ENCODE results near the gene STON1.
"Not testable (repeated sequence)": the region's sequence is repeated elsewhere in the genome, so short reads cannot be mapped to it uniquely, and the experiment has no call there.

Gene STON1

DNA sequence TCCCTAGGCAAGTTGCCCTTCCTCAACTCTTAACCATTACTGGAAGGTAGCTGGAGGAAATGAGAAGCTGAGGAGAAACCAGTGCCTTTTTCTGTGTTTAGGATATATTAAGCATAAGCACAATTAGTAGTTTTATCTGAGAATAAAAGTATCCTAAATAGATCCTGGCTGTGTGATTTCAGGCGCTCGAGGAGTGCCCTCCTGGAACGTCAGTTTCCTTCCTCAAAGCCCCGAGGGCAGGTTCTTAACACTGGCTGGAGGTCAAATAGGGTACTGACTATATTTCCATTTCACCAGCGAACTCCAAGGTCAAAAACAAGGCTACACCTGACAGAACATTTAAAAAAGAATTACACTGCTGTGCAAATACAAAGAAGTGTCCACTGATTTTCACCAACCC is 1.5 kb upstream of the STON1 start:
- DNase-seq (ENCODE audit: low read depth in 1 of 2, low spot score in 1 of 2) = no peak

DNA sequence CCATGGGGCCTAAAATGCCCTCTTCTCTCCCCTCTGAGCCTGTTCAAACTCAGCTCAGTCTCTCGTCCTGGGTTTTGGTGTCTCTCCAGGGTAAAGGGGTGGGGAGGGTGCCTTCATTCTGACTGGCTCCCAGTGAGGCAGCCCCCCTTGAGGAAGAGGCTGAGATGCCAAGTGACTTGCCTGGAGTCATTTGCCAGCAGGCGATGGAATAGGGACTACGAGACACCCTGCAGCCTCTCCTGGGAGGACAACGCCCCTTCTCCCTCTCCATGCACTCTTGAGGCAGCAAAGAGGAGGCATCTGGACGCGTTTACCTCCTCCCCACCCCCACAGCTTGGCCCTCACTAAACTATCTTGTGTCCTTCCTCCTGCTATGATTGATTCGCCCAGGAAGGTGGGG is 760 bp upstream of the STON1 start:
- DNase-seq (ENCODE audit: low read depth in 1 of 2, low spot score in 1 of 2) = no peak

DNA sequence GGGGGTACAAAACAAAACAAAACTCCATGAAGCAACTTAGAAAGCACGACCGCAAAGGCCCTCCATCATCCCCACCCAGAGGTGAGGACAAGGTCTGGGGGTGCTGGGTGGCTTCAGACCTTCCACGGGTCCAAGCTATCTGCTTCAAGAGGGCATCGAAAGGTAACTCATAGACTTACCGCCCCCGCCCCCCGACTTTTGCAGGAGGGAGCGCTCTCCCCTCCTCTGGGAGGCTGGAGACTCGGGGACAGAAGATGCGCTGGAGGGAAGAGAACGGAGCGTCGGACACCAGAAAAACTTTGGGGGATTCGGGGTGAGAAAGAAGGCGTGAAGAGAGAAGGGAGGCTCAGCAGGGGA is 300 bp upstream of the STON1 start:
- DNase-seq (ENCODE audit: low read depth in 1 of 2, low spot score in 1 of 2) = no peak

DNA sequence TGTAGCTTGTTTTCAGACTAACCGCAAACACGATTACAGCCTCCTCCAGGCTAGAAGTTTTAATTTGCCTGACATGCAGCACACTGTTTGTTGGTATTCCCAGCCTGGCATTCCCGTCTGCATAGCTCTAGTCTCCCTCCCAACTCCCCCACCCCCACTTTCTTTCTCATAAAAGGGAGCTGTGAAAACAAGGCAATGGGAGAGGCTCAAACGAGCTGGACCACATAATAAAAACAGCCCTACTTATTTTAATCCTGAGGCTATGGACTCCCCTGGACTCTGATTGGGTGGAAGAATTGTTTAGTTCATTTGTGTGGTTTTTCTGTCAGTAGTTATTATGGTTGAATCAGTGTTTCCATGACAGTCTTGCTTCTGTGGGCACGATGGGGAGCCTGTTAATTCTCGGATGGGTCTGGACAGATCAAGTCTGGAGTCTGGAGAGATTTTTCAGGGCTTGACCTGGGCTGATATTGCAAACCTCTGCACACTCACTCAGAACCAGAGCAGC is 1.2 kb downstream of the STON1 start:
- DNase-seq (ENCODE audit: low read depth in 1 of 2, low spot score in 1 of 2) = no peak

DNA sequence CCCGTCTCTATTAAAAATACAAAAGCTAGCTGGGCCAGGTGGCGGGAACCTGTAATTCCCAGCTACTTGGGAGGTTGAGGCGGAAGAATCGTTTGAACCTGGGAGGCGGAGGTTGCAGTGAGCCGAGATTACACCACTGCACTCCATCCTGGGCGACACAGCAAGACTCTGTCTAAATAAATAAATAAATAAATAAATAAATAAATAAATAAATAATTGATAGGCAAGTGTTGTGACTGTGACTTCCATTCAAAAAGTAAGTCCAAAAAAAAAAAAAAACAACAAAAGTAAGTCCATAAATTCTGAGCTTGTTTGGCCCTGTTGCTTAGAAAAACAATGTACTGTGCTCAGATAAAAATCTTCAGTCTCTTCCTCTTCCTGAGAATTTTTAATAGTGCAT is 2.2 kb downstream of the STON1 start:
- no peak for DNase-seq (ENCODE audit: low read depth in 1 of 2, low spot score in 1 of 2)

DNA sequence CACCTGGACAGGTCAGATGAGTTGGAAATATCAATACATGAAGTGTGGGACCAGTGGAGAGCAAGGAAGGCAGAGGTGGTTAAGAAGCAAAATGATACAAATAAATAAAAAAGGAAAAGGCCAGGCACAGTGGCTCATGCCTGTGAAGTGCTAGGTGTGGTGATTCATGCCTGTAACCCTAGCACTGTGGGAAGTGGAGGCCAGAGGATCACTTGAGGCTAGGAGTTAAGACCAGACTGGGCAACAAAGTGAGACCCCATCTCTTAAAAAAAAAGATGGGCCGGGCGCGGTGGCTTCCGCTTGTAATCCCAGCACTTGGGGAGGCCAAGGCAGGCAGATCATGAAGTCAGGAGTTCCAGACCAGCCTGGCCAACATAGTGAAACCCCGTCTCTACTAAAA is 2.9 kb downstream of the STON1 start:
- no peak for DNase-seq (ENCODE audit: low read depth in 1 of 2, low spot score in 1 of 2)

DNA sequence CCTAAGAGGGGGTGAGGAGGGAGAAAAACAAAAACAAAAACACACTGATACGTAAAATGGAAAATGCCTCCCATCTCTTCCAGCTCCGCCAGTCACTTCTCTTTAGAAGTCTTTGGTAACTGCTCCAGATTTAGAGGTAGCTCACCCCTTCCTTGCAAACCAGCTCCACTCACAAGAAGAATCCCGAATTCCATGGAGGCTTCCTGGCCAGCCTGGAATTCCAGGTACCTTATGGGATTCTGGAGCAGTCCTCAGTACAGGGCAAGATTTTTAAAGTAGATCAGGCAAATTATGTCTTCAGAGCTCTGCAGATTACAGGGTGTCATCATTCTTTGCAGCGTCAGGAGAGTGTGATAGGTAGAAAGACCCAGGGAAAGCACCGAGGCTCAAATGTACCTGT is 4.8 kb downstream of the STON1 start:
- no peak for DNase-seq (ENCODE audit: low read depth in 1 of 2, low spot score in 1 of 2)

DNA sequence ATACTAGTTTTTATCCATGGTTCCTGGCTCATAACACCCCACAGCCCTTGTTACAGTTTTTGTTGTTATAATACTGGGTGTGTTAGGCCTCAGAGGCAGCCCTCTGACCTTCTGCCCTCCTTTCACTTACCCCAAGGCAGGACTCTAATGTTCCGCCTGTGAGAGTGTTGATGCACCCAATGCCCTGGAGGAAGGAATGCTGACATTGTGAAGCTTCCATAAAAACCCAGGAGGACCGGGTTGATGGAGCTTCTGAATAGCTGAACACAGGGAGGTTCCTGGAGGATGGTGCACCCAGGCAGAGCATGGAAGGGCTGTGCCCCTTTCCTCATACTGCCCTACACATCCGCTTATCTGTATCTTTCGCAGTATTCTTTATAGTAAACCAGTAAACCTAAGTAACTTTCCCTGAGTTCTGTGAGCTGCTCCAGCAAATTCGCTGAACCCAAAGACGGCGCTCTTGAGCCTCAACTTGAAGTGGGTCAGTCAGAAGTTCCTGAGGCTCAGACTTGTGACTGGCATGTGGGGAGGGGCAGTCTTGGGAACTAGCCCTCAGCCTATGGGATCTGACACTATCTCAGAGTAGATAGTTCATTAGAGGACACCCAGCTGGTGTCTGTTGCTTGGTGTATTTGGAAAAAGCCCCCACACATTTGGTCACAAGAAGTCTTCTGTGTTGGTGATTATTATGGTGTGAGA is 10.4 kb downstream of the STON1 start:
- no peak for DNase-seq (ENCODE audit: low read depth in 1 of 2, low spot score in 1 of 2)

DNA sequence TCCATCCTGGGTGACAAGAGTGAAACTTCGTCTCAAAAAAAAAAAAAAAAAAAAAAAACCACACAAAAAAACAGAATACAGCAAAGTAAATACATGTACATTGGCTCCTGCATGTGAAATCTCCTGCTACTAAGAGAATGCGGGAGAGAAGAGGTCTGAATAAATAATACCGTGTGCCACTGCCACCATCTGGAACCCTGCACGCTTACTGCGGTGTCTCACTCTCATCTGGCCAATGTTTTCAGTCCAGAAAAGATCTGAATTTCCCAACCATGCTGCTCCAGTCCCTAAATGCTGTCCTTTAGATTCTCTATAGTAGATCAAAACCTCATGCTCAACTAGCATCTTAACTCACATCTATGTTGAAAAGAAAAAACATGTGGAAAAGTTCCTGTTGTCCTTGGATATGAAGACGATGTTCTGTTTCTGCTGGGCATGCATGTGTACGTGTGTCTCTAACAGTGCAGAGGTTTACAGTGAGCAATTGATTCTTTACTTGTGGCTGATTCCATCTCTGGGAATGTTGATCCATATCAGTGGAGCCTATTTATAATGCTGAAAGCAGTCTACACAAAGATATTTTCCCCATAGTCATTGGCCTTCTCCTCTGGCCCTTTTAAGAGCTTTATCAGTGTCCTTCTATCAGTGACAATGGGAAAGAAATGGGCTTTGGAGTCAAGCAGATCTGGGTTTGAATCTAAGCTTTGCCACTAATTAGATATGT is 11.9 kb downstream of the STON1 start:
- DNase-seq (ENCODE audit: low read depth in 1 of 2, low spot score in 1 of 2) = no peak

DNA sequence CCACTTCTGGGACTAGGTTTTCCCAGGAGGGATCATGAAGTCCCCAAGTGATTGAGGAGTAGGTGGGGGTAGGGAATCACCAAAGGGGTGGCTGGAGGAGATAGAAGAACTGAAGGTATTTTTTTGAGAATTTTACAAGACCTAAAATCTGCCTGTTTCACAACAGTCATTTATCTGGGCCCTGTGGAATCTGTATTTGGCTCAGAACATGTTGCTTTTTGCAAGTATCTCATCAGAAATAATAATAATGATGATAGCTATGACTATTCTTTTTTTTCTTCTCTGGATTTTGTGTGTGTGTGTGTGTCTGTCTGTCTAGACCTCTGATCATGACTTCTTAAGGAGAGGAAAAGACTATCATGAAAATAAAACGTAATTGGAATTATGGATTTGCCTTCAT is 13.9 kb downstream of the STON1 start:
- no peak for DNase-seq (ENCODE audit: low read depth in 1 of 2, low spot score in 1 of 2)

DNA sequence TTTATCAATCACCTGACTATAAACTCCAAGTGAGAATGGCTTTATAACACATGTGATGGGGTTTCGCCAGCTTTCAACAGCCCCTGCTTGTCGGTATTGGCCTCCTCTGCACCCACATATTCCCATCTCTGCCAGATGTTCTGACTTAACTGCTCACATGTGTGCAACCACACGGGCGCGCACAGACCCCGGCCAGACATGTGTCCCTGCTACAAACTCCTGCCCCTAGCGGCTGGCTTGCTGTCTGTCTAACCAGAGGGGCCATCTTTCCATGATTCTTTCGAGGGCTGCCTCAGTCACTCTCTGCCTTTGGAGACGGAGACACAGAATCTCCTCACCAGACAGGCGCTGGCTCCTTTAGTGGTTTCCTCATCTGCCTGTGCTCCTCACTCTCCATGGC is 15.3 kb downstream of the STON1 start:
- DNase-seq (ENCODE audit: low read depth in 1 of 2, low spot score in 1 of 2) = no peak

DNA sequence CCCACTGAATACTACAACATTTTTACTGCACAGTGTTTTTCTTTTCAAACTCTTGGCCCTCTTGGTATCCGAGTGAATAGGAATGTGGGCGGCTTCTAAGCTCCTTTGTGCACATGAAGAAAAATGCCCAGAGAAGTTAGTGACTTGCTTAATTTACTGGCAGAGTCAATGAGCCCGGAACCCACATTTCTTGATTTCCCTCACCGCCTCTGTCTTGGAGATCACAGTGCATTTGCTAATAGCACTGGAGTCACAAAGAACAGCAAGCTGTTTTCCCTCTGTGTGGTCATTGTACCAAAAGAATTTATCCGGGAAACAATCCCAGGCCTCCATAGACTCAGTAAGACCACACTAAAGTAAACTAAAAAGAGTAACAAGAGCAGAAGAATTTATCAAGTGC is 18.9 kb downstream of the STON1 start:
- DNase-seq (ENCODE audit: low read depth in 1 of 2, low spot score in 1 of 2) = no peak

DNA sequence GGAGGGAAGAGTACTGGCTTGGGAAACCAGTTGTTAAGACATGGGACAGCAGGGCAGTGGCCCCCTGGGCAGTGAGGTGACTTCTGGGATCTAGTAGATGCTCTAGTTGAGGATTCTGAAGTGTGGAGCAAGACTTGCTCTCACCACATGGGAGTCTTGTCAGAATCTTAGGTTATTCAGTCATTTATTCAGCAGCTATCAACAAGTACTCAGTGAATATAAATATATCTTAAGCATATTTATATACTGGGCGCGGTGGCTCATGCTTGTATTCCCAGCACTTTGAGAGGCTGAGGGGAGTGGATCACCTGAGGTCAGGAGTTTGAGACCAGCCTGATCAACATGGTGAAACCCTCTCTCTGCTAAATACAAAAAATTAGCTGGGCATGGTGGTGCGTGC is 20.0 kb downstream of the STON1 start:
- no peak for DNase-seq (ENCODE audit: low read depth in 1 of 2, low spot score in 1 of 2)

DNA sequence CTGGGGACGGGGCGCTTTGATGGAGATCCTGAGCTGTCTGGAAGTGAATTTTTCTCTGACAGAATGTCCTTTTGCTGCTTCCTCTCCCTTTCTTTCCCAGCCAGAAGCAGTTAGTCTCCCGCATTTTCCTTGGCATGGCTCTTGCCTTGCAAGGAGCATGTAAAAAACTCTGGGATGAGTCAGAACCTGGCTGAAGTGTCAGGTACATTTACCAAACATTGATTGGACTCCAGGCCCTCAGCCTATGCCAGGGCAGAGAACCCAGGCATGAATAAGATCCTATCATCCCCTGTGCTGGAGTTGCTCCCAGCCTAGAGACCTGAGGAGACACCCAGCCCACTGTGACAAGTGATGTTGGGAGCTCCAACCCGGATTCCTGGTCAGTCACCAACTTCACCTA is 21.6 kb downstream of the STON1 start:
- no peak for DNase-seq (ENCODE audit: low read depth in 1 of 2, low spot score in 1 of 2)

DNA sequence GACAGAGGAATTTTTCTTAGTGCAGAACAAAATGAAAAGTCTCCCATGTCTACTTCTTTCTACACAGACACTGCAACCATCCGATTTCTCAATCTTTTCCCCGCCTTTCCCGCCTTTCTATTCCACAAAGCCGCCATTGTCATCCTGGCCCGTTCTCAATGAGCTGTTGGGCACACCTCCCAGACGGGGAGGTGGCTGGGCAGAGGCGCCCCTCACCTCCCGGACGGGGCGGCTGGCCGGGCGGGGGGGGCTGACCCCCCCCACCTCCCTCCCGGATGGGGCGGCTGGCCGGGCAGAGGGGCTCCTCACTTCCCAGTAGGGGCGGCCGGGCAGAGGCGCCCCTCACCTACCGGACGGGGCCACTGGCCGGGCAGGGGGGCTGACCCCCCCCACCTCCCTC is 25.1 kb downstream of the STON1 start:
- not testable (repeated sequence) for DNase-seq (ENCODE audit: low read depth in 1 of 2, low spot score in 1 of 2)

DNA sequence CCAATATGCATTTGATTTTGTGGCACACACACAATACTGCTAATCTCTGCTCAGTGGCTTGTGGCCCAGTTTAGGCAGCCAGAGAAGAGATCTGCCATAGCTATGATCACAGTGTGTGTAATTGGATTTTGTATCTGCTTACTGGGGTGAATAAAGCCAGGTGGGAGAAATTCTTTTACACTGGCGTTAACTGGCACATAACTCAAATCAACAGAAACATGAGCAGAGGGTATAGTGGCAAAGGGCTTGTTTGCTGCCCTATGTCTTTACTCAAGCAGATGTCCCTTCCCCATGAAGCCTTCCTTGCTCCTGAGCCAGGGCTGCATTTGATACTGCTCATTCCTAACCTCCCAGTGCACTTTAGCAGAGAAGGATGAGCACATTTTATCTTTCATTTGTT is 28.5 kb downstream of the STON1 start:
- no peak for DNase-seq (ENCODE audit: low read depth in 1 of 2, low spot score in 1 of 2)

DNA sequence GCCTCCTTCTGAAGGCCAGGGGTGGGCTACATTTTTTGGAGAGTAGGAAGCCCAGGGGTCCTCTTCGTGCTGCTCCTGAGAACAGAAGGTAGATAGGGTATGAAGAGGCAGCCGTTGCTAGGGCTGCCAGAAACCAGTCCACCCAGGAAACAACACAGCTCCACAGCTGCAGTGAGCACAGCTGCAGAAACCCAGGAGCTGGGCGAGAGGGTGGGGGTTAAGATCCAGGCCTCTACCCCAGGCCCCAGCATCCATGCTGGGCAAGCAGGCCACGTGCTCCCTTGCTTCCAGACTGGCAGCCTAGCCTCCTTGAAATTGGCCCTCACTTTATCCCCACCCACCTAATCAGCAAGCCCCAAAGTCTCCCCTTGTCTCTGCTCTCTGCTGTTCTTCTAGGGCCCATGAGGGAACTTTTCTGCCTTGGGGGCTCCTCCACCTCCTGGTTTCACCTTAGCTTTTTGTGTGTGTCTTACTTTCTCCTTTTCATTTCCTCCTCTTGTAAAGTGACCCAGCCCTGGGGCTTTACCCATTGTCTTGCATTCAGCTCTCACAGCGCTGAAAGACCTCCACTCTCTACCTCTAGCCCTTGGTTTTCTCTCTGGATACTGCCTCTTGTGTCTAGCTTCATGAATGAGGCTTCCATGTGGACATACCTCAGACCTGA is 30.7 kb downstream of the STON1 start:
- no peak for DNase-seq (ENCODE audit: low read depth in 1 of 2, low spot score in 1 of 2)

DNA sequence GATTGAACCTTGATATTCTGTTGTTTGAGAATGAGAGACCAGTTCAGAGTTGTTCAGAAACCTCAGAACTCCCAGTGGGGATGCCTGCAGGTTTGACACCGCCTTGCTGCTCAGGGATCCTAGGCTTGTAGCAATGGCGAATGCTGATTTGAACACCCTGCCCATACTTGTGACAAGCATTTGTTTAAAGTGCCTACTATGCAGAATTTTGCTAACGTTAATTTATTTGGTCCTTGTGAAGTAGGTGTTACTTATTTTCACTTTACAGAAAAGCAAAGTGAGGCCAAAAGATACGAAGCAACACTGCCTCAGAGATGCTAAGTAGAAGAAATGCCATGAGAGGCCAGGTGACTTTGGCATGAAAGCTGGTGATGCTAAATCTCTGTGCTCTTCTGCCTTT is 32.3 kb downstream of the STON1 start:
- no peak for DNase-seq (ENCODE audit: low read depth in 1 of 2, low spot score in 1 of 2)

DNA sequence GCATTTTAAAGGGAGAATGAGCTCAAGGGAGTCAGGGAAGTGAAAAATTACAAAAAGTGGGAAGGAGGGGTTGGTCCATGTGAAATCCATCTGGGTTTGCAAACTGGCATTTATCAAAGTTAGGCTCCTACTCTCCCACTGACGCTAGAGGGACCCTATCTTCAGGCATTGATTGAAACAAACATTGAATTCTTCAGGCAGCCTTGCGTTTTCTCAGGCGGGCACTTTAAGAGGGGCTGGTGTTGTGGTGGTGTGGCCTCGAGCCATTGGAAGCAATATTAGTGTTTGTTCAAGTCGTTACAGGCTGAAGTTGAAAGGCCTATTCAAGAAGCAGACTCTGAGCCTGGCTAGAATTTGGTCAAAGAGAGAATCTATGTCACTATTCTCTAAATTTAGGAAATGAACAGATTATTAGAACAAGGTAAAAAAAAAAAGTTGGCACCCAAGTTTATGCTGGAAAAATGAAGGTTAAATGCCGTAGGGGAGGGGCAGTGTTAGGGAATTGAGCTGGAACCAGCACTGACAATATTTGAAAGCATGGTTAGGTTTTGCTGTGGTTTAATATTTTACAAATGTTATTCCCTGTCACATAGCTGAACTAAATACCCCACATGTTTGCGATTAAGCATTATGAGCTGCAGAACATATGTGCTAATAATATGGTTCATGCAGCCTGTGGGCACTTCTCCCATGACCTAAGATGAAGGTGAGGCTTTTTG is 36.8 kb downstream of the STON1 start:
- no peak for DNase-seq (ENCODE audit: low read depth in 1 of 2, low spot score in 1 of 2)

DNA sequence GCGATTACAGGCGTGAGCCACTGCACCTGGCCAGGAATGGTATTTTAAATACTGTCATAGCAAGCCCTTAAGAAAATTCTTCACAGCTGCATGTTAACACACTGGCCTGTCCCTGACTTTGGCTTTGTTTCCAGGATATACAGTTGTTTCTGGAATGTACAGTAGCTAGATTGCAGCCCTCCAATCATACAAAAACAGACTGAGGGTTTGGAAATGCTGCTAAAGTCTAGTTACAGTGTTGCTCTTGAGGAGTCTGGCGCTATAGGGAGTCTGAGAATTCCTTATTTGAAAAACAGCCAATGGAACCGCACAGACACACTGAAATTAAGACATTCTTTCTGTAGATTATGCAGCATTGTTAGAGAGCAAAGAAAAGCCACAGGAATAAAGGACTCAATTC is 37.7 kb downstream of the STON1 start:
- DNase-seq (ENCODE audit: low read depth in 1 of 2, low spot score in 1 of 2) = no peak

DNA sequence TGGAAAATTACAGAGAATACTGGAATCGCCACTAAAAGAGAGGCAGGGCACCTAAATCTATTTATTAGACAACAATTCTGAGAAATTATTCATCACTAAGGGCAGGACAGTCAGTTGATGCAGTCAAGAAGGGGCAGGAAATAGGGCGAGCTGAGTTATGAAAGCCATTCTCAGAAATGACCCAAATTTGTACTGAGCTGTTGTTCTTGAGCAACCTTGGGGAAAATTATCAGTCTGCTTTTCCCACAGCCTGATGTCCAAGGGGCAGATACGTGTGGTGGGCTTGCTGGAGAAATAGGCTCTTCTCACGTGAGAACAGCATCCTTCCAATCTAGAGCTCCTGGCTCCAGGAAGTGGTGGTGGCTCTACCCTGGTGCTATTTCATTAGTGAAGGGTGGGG is 38.6 kb downstream of the STON1 start:
- no peak for DNase-seq (ENCODE audit: low read depth in 1 of 2, low spot score in 1 of 2)

DNA sequence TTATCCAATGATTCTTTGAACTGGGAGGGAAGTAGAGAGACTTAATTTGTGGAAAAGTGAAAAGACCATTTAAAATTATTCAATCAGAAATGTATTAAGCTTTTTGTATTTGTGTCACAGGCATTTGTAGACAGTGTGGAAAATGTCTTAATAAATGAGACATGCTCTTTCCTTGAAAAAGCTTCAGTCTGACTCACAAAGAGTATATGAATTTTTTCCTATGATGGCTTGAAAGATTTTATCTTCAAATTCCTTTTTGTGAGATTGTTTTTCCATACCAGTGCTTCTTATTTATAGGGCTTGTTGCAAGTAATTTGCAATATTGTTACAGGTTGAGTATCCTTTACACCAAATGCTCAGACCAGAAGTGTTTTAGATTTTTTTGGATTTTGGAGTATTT is 39.5 kb downstream of the STON1 start:
- no peak for DNase-seq (ENCODE audit: low read depth in 1 of 2, low spot score in 1 of 2)

Measured in activated T-helper 1 cell treated with anti-CD3 and anti-CD28 coated beads, Interleukin-2, amount 50 U/mL, for 16 hours (primary cell).